HG02642 (cell line): Measurements from ENCODE around the gene TBC1D16.
A peak's percentile ranks its signal among the peaks of the same experiment; 100 is the strongest.
"Not testable (repeated sequence)": the region's sequence is repeated elsewhere in the genome, so short reads cannot be mapped to it uniquely, and the experiment has no call there.

Source experiments
- ATAC-seq: cut with Tn5 transposase; IDR thresholded peaks from one replicate; pipeline ENCODE4 v1.9.1; 2021; ENCODE audit warnings: mild to moderate bottlenecking; ENCODE audit not compliant: unreplicated experiment, poor library complexity

The TBC1D16 gene

DNA sequence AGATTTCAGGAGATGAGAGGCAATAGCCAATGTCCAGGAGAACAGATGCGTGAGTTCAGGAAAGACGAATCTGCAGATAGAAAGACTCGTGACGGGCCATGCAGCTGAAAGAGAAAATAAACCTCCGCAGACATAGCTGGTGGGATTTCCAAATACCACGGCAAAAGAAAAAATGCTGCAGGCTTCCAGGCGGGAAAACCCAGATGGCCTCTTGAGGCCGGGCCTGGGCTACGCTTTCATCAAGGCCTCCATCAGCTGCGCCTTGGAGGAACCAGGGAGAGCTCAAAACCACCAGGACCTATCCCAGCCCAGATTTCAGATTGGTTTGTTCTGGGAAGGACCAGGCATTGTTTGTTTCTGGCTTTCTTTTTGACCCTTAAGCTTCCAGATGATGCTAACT is 17.4 kb upstream of the TBC1D16 start:
- ATAC-seq = no peak

DNA sequence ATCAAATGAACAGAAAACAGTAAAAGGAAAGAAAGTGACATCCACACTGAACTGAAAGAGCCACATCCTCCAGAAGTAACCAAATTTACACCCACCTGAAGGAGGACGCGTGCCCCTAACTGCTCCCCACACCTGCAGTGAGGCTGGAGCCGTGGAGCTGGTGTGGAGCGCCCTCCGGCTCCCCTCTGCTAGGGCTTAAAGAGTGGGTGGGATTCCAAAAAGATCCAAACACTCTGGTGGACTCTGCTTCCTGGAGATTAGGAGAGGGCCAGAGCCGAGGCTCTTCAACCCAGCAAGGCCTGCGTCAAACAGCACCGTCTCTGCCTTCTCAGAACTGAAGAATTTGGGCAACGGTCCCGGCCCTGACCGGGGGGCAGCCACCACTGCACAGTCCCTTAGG is 16.0 kb upstream of the TBC1D16 start:
- no peak for ATAC-seq

DNA sequence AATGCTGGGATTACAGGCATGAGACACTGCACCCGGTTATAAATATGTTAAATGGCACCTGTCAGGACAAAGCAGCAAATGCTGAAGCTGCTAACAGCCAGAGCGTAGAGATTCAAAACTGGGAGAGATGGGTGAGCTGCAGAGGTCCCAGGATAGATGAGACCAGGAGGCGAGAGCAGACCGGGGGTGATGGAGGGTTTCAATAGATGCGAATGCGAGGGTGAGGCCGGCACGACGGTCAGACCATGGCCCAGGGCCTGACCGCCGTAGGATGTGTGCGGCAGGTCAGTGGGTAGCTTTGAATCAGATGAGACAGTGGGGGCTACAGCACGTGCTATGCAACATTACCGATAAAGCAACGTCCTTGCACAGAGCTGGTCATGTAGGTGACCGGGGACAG is 15.0 kb upstream of the TBC1D16 start:
- no peak for ATAC-seq

DNA sequence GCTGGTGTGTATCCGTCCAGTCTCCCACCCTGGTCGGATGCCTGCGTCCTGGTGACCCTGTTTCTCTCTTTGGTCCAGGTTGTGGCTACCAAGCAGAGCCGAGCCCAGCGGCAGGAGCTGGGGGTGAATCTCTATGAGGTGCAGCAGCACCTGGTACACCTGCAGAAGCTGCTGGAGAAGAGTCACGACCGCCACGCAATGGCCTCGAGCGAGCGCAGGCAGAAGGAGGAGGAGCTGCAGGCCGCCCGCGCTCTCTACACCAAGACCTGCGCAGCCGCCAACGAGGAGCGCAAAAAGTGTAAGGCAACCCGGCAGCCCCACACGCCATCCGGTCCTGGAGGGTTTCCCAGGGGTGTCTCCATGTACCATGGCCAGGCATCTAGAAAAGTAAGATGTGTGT is 14.3 kb upstream of the TBC1D16 start:
- no peak for ATAC-seq

DNA sequence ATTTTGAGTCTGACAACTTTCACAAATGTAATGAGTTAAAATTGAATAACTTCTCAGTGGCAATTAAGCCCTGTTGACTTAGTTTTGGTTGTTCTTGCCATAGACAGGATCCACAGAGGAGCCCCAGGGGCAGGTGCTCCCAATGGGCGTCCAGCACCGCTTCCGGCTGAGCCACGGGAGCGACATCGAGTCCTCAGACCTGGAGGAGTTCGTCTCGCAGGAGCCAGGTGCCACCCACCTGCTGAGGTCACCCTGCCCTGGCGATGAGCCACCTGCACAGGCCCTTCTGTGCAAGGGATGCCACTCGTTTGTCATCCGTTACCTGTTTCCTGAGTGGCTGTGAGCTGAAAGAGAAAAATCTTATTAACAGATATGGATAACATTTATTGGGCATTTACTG is 11.5 kb upstream of the TBC1D16 start:
- no peak for ATAC-seq

DNA sequence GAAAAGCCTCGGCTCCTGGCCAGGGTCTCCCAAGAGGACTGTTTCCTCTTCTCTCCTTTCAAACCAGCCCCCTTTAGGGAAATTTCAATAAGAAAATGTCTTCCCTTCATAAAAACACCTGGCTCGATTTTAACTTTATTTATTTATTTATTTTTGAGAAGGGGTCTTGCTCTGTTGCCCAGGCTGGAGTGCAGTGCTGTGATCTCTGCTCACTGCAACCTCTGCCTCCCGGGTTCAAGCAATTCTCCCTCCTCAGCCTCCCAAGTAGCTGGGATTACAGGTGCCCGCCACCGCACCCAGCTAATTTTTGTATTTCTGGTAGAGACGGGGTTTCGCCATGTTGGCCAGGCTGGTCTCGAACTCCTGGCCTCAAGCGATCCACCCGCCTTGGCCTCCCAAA is 11.0 kb upstream of the TBC1D16 start:
- ATAC-seq = not testable (repeated sequence)

DNA sequence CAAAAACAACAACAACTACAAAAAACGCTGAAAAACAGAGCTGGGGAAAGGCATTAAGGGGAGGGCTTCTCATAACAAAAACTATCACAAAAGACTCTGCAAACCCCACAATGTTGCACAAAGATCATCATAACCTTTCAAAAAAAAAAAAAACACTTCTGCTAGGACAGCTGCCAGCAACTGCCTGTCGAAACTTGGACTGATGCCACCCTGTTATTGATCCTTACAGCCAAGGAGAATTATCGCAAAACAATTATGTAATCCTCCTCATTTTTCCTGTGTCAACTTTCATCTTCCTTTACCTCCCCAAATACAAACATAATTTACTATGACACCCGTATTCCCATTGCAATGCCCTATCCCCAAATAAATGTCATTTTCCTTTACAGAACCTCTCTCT is 10.0 kb upstream of the TBC1D16 start:
- ATAC-seq = no peak

DNA sequence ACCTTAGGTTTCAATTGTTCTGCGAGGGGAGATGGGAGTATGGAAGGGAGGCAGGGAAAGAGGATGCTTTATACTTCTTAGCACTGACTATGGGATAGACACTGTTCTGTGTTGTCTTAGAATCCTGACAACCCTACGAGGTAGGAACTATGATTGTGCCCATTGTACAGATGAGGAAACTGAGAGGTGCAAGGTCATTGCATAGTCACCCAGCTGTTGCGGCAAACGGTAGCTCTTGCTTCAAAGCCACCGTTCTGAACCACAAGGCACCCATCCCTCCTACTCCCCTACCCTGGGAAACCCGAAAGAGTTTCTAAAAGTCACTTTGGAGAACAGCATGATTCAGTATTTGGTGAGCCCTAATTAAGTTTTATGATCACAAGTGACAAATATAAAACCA is 8.3 kb upstream of the TBC1D16 start:
- no peak for ATAC-seq

DNA sequence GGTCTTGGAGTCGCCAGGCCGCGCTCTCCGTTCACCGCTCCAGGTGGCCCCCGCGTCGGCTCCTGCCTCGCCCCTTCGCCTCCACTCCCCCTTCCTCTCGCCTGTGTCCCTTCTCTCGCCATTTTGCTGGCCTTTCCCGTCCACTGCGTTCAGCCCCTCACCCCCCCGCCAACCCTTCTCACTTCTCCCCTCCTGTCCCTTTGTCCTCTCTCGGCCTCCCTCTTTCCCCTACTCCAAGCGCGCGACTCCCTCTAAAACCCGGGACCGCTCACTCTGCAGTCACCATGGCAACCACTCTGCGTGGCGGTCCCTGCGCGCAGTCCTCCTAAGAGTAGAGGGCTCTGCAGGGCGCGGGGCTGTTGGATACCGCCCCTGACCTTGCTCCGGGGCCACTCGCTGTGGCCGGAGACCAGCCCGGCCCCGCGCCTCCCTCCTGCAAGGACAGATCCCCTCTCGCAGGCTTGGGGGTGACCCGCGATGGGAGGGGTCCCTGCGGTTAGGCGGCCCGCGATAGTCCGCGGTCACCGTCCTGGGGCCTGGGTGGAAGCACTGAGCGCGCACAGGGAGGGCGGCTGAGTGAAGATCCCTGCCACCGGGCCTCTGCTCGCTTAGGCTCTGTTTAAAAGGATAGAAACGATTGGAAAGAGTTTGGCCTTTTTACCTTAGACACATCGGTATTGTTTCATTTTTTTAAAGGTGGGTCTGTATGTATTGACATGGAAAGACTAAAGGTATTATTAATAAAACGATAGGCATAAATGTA is 1.2 kb upstream of the TBC1D16 start:
- no peak for ATAC-seq

DNA sequence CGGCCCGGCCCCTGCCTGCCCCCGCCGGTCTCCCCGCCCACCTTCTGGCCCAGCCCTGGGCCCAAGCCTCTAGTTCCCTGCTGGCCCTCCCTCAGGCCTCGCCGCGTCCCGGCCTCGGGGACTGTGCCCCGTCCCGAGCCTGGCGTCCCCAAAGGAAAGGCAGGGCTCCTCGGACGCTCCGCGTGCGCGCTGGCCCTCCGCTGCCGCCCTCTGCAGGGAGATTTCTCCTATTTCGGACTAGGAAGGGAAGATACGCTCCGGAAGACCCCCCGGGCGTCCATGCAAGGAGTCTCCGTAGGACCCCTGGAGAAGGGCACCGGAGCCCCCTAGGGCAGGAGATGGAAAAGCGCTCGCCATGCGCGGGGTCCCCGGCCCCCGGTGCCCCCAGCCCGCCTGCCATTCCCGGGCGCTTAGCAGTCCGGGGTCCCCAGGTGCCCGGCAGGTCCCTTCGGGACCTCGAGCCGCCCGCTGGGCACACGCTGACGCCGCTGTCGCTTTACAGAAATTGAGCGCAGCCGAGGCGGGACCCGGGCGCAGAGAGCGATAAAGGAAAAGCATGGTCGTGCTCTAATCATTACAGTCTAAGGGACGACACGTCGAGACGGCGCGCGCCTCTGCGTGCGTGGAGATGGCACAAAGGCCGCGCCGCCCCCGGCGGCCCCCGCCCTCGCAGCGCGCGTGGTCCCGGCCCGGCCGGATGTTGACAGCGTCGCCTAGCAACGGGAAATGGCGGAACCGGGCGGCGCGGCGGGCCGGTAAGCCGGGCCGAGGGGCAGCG is 454 bp upstream of the TBC1D16 start, which contains the start of gene CCDC40:
CCDC40 (plus strand) TSS at position 706 of the 778 bp plus-strand sequence; CDS start at position 727, 21 bp downstream.
- peak; percentile 68 for ATAC-seq

DNA sequence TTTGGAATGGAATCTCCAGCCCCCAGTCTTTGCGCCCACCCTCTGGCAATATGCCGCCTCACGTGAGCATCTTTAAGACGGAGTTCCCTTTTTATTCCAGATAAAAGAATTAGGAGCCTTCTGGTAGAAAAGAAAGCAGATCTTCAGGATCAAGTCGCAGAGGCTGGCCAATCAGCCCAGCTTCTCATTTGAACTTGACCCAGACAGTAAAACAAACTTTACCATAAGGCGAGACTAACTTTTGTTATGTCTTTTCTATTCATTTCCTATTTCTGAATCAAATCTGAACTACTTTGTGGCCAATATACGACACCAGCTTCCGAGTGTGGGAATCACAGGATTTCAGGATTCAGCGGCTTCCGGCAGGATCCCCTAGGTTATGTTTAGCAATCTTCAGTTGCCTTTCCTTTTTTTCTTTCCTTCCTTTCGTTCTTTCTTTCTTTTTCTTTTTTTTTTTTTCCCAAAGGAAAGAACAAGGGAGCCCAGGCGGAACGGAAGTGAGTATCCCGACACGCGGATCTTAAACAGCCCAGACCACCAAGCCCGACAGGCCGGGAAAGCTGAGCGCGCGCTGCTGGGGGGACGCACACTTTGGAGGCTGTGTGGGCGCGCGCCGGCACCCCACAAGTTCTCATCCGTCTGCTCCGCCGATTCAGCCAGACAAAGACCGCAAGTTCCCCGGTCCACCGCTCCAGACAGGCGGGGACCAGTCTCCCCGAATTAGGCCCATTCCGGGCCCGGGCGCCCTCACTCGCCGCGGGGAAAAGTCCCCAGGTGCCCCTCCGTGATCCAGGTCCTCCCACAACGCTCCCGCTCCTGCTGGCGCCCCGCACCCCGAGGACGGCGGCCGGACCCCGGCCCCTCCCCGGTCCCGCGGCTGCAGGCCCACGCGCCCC is 633 bp downstream of the TBC1D16 start:
- ATAC-seq = peak; percentile 18

DNA sequence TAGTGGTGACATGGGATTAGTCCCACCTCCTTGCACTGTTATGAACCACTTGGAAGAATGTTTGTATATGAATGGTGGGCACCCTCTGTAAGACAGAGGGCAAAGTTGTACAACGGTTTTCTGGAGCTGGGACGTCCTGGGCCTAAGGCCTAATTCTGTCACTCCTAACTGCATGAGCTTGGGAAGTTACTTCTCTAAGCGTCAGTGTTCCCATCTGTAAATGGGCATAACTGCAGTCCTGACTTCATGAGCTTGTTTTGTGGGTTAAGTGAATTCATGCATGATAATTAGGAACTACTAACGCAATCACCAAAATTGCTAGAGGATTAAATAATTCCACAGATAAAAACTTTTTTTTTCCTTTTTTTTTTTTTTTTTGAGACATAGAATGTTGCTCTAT is 1.8 kb downstream of the TBC1D16 start:
- ATAC-seq = no peak

DNA sequence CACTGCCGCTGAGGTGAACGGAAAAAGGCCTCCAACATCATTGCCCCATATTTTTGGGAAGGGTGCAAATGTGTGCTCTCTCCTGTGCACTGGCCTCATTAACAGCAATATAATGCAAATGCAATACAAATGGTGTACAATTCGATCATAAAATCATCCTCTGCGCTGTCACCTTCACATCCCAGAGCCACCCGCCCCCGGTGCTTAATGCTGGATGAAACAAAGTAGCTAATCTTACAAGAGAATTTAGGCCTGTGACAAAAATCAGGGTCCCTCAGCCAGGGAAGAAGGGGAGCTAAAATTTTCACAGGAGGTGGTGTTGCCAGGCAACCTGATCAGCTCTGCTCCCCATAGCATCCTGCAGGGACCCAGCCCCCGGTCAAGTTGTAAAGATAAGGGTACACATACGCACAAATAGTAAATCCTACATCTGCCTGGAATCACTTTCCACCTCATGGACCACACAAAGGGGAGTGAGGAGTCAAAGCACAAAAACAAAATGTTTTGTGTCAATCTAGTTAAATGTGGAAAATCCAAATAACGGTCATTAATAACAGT is 3.0 kb downstream of the TBC1D16 start:
- no peak for ATAC-seq

DNA sequence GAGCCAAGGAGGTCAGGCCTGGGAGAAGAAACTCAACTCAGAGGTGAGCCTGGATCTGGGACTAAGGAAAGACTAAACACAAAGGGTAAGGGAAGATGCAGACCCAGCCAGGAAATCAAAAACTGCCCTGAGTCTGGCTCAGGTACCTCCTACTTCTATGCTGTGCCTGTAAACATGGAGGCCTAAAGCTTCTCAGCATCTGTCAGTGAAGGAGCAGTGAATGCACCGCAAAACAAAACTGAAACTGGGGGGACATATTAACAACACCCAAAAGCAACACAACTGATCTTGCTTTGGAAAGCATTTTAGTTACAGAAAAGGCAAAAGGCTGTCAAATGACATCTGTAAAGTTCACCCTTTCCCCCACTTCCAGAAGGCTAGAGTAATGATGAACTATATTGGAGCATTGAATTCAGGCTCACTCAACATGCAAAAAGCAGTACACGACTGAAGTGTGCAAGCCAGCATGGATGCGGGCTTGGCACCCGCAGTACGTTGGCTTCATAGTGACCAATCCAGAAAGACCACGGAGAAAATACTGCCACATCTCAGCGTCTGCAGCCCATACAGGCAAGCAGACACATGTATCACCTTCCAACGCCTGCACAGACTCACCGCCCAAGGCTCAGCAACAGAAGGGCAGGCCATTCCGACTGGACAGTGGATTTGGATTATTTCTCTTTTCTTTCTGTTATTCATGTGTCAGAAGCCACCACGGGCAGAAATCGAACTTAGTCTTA is 3.8 kb downstream of the TBC1D16 start:
- ATAC-seq = no peak

DNA sequence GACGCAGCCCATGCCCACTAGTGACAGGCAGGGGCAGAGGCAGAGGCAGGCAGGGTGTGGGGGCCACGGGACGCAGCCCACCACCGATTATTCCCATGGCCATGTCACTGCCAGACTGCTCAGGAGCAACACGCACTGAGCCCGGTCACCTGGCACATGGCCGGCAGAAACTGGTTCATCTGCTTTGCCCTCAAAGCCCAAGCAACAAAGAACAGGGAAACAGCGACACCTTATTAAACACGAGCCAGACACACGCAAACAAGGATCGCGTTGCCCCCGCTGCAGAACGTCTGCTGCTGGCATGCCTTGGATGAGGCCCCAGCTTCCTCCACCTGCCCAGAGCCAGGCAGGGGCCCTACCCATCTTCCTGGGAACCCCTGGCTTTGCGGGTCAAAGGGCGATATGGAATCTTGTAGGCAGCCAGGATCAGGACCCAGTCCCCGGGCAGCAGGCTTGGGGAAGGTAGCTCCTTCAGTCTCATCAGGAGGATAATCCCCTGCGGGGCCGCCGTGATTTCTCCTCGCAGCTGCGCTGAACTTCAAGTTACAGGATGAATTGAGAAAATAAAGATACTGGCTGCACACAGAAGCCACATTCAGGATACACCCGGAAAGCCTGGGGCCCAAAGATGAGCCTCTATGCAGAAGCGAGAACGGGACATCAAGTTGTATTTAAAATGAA is 4.8 kb downstream of the TBC1D16 start:
- no peak for ATAC-seq

DNA sequence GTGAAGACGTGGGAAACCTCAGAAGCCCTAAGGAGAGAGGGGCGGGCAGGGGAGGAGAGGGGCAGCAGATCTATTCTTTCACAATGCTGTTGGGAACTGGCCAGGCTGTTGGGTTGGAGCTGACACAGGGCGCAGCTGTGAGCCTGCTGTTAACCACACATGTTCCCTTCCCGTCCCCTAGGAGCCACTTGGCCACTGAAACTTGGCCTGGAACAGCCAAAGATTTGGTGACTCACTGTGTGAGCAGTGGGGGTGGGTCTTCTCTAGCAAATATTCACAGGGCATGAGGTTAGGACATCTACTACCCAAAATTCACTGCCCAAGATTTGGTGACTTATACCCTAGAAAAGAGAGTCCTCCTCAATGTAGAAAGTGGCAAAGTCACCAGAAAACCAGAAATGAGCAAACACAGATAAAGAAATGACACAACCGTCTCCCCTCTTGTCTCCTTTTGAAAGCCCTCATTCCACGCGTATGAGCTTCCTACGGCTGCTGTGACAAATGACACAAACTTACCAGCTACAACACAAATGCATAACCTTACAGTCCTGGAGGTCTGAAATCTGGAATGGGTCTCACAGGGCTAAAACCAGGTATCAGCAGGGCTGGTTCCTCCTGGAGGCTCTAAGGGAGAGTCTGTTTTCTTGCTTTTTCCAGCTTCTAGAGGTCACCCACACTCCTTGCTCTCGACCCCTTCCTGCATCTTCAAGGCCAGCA is 6.3 kb downstream of the TBC1D16 start:
- ATAC-seq = no peak

DNA sequence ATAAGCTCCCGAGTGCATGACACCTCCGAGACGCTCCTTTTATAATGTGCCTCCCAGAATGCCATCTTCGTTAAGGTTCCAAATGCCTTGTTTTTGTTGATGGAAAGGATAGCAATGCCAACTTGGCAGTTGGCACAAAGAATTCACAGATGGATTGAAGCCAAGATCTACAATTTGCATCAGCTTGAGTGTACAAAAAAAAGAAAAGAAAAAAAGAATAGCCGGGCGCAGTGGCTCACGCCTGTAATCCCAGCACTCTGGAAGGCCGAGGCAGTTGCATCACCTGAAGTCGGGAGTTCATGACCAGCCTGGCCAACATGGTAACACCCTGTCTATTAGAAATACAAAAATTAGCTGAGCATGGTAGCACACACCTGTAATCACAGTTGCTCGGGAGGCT is 7.6 kb downstream of the TBC1D16 start:
- ATAC-seq = no peak

DNA sequence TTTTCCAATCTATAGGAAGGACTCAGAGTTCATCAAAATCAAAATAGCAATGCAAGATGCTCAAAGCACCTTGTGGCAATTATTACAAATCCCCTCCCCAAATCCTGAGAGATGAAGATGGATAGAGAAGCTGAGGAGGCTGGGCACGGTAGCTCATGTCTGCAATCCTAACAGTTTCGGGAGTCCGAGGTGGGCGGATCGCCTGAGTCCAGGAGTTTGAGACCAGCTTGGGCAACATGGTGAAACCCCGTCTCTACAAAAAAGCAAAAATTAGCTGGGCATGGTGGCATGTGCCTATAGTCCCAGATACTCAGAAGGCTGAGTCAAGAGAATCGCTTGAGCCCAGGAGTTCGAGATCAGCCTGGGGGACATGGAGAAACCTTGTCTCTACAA is 8.6 kb downstream of the TBC1D16 start:
- ATAC-seq = no peak
